AG09319 (cell line): ENCODE measurements around the gene DNAI2.

ENCODE experiments used
- DNase-seq: peaks from one replicate; pipeline ENCODE4 v3.0.0-alpha.2; 2010; ENCODE audit warnings: low read depth; ENCODE audit errors: extremely low read depth
- CTCF ChIP-seq: IDR thresholded peaks from 2 replicates; pipeline ENCODE4 v1.5.1; 2011; ENCODE audit warnings: low read depth, mild to moderate bottlenecking, inconsistent platforms, low read length, moderate library complexity

Gene DNAI2

GRCh38 chr17:74325743-74326379, 51.8 kb downstream of the DNAI2 start, which contains the start of gene KIF19:
Gene KIF19 (plus strand): TSS chr17:74326226. CDS start chr17:74326350, 124 bp downstream.
- no peak for TF ChIP-seq CTCF
- no peak for DNase-seq

- no peak for DNase-seq
- TF ChIP-seq CTCF: no peak
These were observed 52.5 kb downstream of the DNAI2 start for GRCh38 chr17:74326506-74326905.

- TF ChIP-seq CTCF: no peak
These were observed 54.5 kb downstream of the DNAI2 start for GRCh38 chr17:74328487-74328886.

GRCh38 chr17:74329378-74329777, 55.3 kb downstream of the DNAI2 start:
- no peak for TF ChIP-seq CTCF
- DNase-seq: no peak

More at GRCh38 chr17:74328487-74328886, 54.5 kb downstream of the DNAI2 start:
- DNase-seq: no peak

- DNase-seq: no peak
- TF ChIP-seq CTCF: no peak
These were observed 56.4 kb downstream of the DNAI2 start for GRCh38 chr17:74330446-74330845.

- no peak for DNase-seq
- TF ChIP-seq CTCF: no peak
These were observed 58.1 kb downstream of the DNAI2 start for GRCh38 chr17:74332017-74332650.

GRCh38 chr17:74332763-74333283, 58.8 kb downstream of the DNAI2 start:
- no peak for DNase-seq

More at GRCh38 chr17:74332763-74333283, 58.8 kb downstream of the DNAI2 start:
- no peak for TF ChIP-seq CTCF
